Nephron (organoid): Measurements from ENCODE around the gene SP140L.
"Not testable (repeated sequence)": the region's sequence is repeated elsewhere in the genome, so short reads cannot be mapped to it uniquely, and the experiment has no call there.

Source experiments
- H3K27ac Mint-ChIP-seq, 3 experiments: 2 replicates each; pipeline ENCODE4 v1.8.0; 2020; ENCODE audit warnings: mixed read lengths in 3 of 3, mild to moderate bottlenecking in 2 of 3, moderate library complexity in 1 of 3
- H3K27me3 Mint-ChIP-seq: 2 replicates; pipeline ENCODE4 v1.8.0; 2021; ENCODE audit warnings: low read depth, mild to moderate bottlenecking, moderate library complexity, mixed read lengths
- H3K36me3 Mint-ChIP-seq: 2 replicates; pipeline ENCODE4 v1.8.0; 2020; ENCODE audit warnings: low read depth, mixed read lengths
- H3K4me1 Mint-ChIP-seq: 2 replicates; pipeline ENCODE4 v1.8.0; 2020; ENCODE audit warnings: mixed read lengths
- H3K4me3 Mint-ChIP-seq, 3 experiments: 2 replicates each; pipeline ENCODE4 v1.8.0; 2020; ENCODE audit warnings: mild to moderate bottlenecking in 3 of 3, mixed read lengths in 3 of 3, moderate library complexity in 2 of 3
- H3K9me3 Mint-ChIP-seq: 2 replicates; pipeline ENCODE4 v1.8.0; 2020; ENCODE audit warnings: mixed read lengths
- TF ChIP-seq, protein P1 (sequence below), 3 experiments: fragments of 200-600 bp; sonication (generic); IDR thresholded peaks; one replicate each; pipeline ENCODE4 v1.5.0; 2021; ENCODE audit warnings: antibody characterized with exemption in 3 of 3; ENCODE audit not compliant: unreplicated experiment in 3 of 3

Gene SP140L

DNA sequence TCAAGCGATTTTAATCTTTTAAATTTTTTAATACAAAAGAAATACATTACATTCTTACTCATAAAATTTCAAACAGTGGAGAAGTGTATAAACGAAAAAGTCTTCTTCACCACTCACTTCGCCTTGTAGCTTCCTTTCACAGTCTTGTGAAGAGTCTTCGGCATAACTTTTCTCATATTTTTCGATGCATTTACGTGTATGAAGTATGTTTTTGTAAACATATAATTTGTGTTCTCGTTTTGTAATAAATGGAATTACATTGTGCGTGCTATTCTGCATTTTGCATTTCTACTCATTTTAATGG, 1.1 kb downstream of the SP140L start:
- H3K4me1 Mint-ChIP-seq, result peaks cover 17% of the 10 kb centered on the region
- H3K4me3 Mint-ChIP-seq, result peak overlapping the region in 1 of 3 experiments; percentile 43
- peaks cover 3% of the 10 kb centered on the region for H3K27me3 Mint-ChIP-seq
- TF ChIP-seq, protein P1, sequence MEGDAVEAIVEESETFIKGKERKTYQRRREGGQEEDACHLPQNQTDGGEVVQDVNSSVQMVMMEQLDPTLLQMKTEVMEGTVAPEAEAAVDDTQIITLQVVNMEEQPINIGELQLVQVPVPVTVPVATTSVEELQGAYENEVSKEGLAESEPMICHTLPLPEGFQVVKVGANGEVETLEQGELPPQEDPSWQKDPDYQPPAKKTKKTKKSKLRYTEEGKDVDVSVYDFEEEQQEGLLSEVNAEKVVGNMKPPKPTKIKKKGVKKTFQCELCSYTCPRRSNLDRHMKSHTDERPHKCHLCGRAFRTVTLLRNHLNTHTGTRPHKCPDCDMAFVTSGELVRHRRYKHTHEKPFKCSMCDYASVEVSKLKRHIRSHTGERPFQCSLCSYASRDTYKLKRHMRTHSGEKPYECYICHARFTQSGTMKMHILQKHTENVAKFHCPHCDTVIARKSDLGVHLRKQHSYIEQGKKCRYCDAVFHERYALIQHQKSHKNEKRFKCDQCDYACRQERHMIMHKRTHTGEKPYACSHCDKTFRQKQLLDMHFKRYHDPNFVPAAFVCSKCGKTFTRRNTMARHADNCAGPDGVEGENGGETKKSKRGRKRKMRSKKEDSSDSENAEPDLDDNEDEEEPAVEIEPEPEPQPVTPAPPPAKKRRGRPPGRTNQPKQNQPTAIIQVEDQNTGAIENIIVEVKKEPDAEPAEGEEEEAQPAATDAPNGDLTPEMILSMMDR (IDR thresholded peaks at IDR 0.05; ENCODE audit: unreplicated experiment in 3 of 3), result no peak
- peaks cover 7% of the 10 kb centered on the region for H3K9me3 Mint-ChIP-seq
- no peaks in the 10 kb centered on the region for H3K36me3 Mint-ChIP-seq
- no peak overlapping the region for H3K27ac Mint-ChIP-seq

DNA sequence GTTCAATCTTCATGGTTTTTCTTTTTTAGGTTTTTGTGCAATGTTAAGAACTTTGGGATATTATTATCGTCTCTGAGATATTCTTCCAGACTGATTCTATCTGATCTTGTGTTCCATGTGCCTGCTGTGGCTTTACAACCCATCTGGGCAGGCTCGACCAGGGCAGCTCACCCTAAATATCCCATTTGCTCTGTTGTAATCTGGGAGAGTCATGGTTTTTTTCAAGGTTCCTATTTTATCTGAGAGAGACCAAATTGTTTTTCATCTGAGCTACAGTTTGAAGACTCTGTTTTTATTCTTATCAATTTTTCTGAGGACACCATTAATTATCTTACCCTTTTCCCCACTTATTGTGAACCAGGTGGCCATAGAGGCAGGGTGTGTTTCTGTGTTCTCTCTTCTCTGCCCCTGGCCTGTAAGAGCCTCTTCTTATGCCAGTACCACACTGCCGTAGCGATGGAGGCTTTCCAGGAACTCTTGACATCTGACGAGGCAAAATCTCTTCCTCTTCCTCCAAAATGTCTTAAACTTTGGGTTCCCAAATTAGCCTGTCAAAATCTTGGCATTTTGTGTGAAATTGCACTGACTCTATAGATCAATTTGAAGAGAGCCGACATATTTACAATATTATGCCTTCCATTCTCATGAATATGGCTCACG, 3.1 kb downstream of the SP140L start:
- H3K36me3 Mint-ChIP-seq, result no peaks in the 10 kb centered on the region
- peaks cover 2% of the 10 kb centered on the region for H3K9me3 Mint-ChIP-seq
- H3K4me3 Mint-ChIP-seq, result no peak overlapping the region
- TF ChIP-seq, protein P1 (IDR thresholded peaks at IDR 0.05; ENCODE audit: unreplicated experiment in 3 of 3), result no peak
- peaks cover 3% of the 10 kb centered on the region for H3K27me3 Mint-ChIP-seq
- H3K27ac Mint-ChIP-seq, result no peak overlapping the region
- H3K4me1 Mint-ChIP-seq, result peaks cover 17% of the 10 kb centered on the region

DNA sequence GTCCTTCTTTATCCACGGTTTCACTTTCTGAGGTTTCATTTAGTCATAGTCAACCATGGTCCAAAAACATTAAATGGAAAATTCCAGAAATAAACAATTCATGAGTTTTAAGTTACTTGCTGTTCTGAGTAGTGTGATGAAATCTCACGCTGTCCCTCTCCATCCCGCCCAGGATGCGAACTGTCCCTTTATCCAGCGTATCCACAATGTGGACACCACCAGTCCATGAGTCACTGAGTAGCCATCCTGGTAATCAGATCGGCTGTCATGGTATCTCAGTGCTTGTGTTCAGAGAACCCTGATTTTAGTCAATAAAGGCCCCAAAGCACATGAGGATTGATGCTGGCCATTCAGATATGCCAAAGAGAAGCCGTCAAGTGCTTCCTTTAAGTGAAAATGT, 3.7 kb downstream of the SP140L start:
- TF ChIP-seq, protein P1 (IDR thresholded peaks at IDR 0.05; ENCODE audit: unreplicated experiment in 3 of 3), result no peak
- H3K36me3 Mint-ChIP-seq, result no peaks in the 10 kb centered on the region
- H3K4me1 Mint-ChIP-seq, result peaks cover 17% of the 10 kb centered on the region
- H3K9me3 Mint-ChIP-seq, result peaks cover 2% of the 10 kb centered on the region
- no peak overlapping the region for H3K4me3 Mint-ChIP-seq
- H3K27me3 Mint-ChIP-seq, result peaks cover 3% of the 10 kb centered on the region
- H3K27ac Mint-ChIP-seq, result no peak overlapping the region

DNA sequence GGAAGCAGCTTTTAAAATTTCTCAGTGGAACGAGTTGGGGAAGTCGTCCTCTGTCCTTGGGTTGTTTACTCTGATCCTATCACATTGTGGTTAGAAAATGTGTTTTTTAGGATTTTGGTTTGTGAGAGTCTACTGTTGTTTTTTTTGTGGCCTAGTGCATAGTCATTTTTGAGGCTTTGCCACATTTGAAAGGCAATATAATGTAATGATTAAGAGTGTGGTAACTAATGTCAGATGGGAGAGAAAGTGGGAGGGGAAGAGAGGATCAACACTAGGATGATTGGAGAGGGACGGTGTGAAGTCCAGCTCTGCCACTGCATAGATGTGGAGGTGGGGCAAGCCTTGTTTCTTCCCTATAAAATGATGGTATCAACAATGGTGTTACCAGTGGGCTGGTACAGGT, 8.5 kb downstream of the SP140L start:
- TF ChIP-seq, protein P1 (IDR thresholded peaks at IDR 0.05; ENCODE audit: unreplicated experiment in 3 of 3), result no peak
- H3K27ac Mint-ChIP-seq, result no peak overlapping the region
- no peaks in the 10 kb centered on the region for H3K9me3 Mint-ChIP-seq
- H3K27me3 Mint-ChIP-seq, result no peaks in the 10 kb centered on the region
- no peaks in the 10 kb centered on the region for H3K36me3 Mint-ChIP-seq
- H3K4me3 Mint-ChIP-seq, result no peak overlapping the region
- peaks cover 4% of the 10 kb centered on the region for H3K4me1 Mint-ChIP-seq

DNA sequence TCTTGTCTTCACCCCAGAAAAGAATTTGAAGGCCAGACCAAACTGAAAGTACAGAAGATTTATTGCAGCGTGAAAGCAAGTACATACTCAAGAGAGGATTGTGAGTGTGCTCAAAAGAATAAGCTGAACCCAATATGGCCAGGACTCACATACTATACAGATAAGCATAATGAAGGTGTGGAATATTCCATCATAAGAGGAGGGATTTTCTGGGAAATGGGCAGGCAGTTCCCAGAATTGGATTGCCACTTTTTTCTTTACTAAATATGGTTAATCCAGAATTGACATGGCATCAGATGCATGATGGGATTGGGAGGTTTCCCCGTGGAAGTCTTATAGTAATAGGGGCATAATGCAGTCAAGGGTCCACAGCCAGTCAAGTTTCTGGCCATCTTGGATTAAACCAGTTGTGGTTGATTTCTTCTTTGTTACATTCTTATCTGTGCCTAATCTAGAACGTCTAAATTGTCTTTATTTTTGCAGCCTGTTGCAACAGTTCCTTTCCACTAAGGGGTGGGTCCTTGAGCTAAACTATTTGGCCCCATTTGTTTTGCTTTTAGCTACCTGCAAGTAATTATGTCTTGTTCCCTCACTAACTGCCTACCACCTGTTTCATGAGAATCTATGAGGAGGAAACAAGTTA, 9.0 kb downstream of the SP140L start:
- Mint-ChIP-seq H3K4me1 (no peaks in the 10 kb centered on the region), H3K36me3 (no peaks in the 10 kb centered on the region), H3K4me3 (no peak overlapping the region), H3K27ac (no peak overlapping the region), H3K9me3 (no peaks in the 10 kb centered on the region), H3K27me3 (no peaks in the 10 kb centered on the region)
- TF ChIP-seq, protein P1 (IDR thresholded peaks at IDR 0.05; ENCODE audit: unreplicated experiment in 3 of 3), result no peak

DNA sequence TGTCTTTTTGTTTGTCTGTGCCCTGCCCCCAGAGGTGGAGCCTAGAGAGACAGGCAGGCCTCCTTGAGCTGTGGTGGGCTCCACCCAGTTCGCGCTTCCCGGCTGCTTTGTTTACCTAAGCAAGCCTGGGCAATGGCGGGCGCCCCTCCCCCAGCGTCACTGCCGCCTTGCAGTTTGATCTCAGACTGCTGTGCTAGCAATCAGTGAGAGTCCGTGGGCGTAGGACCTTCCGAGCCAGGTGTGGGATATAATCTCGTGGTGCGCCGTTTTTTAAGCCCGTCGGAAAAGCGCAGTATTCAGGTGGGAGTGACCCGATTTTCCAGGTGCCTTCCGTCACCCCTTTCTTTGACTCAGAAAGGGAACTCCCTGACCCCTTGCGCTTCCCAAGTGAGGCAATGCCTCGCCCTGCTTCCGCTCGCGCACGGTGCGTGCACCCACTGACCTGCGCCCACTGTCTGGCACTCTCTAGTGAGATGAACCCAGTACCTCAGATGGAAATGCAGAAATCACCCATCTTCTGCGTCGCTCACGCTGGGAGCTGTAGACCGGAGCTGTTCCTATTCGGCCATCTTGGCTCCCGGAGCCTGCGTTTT, 15.0 kb downstream of the SP140L start:
- H3K27me3 Mint-ChIP-seq, H3K27ac Mint-ChIP-seq, H3K4me1 Mint-ChIP-seq, H3K36me3 Mint-ChIP-seq, H3K4me3 Mint-ChIP-seq: not testable (repeated sequence)
- H3K9me3 Mint-ChIP-seq, result peaks cover 33% of the 10 kb centered on the region

DNA sequence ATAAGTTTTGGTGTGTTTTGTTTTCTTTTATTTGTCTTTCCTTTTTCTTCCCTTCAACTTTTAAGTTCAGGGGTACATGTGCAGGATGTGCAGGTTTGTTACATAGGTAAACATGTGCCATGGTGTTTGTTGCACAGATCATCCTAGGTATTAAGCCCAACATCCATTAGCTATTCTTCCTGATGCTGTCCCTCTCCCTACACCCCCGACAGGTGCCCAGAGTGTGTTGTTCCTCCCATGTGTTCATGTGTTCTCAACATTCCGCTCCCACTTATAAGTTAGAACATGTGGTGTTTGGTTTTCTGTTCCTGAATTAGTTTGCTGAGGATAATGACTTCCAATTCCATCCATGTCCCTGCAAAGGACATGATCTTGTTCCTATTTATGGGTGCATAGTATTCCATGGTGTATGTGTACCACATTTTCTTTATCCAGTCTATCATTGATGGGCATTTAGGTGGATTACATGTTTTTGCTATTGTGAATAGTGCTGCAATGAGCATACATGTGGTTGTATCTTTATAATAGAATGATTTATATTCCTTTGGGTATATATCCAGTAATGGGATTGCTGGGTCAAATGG, 16.1 kb downstream of the SP140L start:
- not testable (repeated sequence) for H3K27me3 Mint-ChIP-seq, H3K36me3 Mint-ChIP-seq, H3K27ac Mint-ChIP-seq, H3K4me1 Mint-ChIP-seq, H3K4me3 Mint-ChIP-seq
- H3K9me3 Mint-ChIP-seq, result peaks cover 33% of the 10 kb centered on the region
